ENCODE results near the gene IL1RAPL1.

GRCh38 chrX:29196501-29196900 lies 609.3 kb downstream of the IL1RAPL1 start:
- TF ChIP-seq, protein P1, sequence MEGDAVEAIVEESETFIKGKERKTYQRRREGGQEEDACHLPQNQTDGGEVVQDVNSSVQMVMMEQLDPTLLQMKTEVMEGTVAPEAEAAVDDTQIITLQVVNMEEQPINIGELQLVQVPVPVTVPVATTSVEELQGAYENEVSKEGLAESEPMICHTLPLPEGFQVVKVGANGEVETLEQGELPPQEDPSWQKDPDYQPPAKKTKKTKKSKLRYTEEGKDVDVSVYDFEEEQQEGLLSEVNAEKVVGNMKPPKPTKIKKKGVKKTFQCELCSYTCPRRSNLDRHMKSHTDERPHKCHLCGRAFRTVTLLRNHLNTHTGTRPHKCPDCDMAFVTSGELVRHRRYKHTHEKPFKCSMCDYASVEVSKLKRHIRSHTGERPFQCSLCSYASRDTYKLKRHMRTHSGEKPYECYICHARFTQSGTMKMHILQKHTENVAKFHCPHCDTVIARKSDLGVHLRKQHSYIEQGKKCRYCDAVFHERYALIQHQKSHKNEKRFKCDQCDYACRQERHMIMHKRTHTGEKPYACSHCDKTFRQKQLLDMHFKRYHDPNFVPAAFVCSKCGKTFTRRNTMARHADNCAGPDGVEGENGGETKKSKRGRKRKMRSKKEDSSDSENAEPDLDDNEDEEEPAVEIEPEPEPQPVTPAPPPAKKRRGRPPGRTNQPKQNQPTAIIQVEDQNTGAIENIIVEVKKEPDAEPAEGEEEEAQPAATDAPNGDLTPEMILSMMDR (IDR thresholded peaks at IDR 0.05; ENCODE audit: insufficient read depth, low read depth, low read length), result no peak
- TF ChIP-seq EZH2 (IDR thresholded peaks at IDR 0.05; ENCODE audit: insufficient read depth, low read length), result no peak
